NCI-H2227 (cell line): ENCODE data around the gene POFUT2.

ENCODE experiments used
- DNase-seq: peaks from one replicate; lab custom pipeline; 2025; ENCODE audit not compliant: unreplicated experiment; lab: John Stamatoyannopoulos, UW

Gene POFUT2

DNA sequence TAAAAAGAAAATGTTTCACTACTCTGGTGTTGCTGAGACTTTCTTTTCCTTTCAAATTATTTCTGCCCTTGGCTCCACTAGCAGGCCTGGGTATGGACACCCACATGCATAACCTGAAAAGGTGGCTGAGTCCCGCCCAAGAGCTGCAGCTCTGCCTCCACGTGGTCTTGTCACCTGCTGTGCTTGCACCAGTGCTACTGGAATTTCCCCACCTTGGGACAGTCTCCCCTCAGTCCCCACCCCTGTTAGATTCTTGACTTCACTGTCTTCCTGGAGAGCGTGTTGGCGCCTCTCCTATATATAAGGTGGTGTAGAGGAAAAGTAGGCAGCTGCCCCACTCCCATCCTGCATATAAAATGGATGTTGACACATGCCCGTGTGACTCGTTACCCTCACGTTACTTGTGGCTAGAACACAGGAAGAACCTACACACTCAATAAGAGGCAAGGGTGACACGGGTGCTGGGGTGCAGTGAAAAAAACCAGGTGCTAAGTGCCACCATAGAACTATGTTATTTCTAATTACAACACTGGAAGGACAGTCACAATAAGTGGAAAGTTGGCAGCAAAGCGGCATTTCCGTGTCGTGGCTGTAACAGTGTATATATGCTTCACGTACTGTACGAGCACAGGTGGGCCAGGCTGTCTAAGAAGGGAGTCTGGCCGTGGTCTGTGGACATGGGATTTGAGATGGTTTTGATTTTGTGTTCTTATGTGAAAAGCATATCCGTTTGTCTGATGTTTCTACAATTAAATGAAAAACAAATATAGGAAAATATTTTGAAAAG lies 61.0 kb downstream of the POFUT2 start:
- no peak for DNase-seq

DNA sequence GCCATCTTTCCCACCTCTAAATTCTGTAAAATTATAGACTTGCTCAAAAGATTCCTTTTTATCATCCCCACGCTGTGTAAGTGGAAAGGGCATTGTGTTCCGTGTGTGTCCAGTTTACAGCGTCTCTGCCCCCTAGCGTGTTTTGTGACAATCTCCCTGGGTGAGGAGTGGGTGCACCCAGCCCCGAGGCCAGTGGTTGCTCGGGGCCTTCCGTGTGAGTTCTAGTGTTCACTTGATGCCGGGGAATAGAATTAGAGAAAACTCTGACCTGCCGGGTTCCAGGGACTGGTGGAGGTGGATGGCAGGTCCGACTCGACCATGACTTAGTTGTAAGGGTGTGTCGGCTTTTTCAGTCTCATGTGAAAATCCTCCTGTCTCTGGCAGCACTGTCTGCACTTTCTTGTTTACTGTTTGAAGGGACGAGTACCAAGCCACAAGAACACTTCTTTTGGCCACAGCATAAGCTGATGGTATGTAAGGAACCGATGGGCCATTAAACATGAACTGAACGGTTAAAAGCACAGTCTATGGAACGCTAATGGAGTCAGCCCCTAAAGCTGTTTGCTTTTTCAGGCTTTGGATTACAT lies 61.9 kb downstream of the POFUT2 start:
- no peak for DNase-seq

DNA sequence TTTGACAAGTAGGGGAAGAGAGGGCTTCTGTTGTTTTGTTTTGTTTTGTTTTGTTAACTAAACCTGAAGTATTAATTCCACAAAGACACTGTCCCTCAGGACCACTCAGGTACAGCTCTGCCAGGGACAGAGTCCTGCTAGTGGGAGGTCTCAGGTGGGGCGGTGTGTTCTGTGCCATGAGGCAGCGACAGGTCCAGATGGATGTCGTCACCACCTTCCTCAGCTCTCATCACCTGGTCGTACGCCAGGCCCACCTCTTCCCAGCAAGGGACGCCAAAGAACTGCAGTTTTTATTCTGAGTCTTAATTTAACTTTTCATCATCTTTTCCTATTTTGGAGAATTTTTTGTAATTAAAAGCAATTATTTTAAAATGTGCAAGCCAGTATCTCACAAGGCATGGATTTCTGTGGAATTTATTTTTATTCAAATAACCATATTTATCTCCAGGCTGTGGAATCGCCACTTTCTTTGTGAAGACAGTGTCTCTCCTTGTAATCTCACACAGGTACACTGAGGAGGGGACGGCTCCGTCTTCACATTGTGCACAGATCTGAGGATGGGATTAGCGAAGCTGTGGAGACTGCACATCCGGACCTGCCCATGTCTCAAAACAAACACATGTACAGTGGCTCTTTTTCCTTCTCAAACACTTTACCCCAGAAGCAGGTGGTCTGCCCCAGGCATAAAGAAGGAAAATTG lies 62.5 kb downstream of the POFUT2 start:
- DNase-seq, result no peak

DNA sequence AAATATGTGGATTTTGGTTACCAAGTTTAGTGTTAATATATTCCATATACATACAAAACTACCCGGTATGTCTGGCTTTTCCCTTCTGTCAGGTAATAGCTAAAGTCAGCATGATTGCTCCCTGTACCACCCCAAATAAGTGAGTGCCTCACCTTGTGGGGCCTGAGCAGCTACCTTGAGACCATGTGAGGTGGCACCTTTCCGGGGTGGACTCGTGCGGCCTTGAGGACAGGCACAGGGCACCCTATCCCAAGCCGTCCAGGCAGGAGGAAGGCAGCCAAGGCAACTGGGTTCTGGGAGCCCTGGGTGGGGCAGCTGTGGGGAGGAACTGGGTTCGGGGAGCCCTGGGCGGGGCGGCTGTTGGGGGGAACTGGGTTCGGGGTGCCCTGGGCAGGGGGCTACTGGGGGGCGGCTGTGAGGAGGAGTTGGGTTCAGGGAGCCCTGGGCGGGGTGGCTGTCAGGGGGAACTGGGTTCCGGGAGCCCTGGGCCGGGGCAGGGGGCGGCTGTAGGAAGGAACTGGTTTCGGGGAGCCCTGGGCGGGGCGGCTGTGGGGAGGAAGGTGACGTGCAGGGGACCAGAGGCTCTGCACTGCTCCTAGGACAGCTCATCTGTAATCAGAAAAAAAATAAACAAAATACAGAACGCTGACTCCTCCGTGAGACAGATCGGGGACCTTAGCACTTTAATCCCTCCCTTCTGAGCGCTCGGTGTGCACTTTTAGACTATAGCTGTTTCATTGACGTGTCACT lies 63.3 kb downstream of the POFUT2 start:
- DNase-seq, result no peak

DNA sequence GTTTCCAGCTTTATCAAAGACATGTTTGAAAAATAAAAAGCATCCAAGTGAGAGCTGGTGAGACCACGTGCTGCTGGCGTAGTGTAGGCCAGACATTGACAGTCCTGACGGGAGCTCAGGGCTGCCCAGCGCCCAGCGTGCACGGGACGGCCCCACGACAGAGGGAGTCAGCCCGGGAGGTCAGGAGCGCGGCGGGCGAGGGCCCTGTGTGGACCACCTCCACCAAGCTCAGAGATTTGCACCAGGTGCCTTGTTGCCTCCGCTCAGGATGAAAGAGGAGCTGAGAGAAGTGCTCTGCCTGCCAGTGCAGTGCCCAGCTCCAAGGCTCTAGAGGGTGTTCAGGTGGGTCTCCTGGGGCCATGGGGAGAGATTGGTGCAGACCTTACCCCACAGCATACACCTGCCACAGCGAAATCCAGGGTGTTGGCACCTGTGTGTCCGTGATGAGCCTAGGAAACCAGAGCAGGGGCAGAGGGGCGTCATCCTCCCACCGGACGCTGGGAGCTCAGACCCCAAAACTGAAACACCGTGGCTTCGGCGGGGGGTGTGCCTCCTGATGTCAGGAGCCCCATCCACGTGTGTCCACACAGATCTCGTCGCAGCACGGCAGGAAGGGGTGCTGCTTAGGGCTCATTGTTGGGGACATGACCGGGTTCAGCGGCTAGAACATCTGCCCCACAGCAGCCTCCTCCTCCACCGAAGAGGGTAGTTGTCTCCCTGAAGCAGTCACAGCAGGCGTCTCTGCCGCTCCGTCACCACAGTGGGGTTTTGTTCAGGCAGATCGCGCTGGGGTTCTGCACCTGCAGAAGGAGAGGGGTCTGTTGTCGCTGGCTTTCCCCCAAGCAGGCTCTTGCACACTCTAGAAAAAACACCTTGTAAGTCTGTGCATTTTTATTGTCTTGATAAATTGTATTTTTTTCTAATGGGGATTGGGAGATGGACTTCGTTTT lies 64.2 kb downstream of the POFUT2 start:
- no peak for DNase-seq

DNA sequence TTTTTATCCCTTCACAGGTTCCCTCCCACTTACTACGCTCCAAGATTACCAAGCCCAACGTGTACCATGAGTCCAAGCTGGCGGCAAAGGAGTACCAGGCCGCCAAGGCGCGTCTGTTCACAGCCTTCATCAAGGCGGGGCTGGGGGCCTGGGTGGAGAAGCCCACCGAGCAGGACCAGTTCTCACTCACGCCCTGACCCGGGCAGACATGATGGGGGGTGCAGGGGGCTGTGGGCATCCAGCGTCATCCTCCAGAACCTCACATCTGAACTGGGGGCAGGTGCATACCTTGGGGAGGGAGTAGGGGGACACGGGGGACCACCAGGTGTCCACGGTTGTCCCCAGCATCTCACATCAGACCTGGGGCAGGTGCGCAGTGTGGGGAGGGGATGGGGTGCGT lies 65.7 kb downstream of the POFUT2 start:
- no peak for DNase-seq

DNA sequence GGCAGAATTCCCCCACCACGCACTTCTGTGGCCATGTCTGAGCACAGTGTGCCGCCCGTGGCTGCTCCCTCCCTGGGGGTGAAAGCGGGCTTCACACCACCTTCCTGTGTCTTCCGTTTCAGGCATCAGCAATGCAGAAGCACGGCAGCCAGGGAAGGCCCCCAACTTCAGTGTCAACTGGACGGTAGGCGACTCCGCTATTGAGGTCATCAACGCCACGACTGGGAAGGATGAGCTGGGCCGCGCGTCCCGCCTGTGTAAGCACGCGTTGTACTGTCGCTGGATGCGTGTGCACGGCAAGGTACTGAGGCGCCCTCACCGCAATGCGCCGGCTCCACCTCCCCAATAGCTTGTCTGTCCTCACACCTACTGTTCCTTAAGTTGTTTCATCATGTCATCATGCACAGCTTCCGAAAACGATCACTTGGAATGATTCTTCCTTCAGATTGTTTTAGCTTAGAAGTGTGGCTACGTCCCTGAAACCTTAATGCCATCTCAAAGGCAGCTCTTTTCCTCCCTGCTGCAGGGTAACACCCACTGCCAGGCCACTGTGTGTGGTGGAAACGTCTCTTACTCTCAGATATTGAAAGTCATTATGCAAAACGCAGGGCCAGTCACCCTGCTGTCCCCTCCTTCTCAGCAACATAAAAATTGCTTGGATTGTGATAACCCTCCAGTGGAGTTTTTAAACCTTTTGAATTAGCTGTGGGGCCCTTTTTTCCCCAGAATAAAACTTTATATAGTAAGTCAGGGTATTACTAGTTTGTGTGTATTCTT lies 66.8 kb downstream of the POFUT2 start:
- no peak for DNase-seq

DNA sequence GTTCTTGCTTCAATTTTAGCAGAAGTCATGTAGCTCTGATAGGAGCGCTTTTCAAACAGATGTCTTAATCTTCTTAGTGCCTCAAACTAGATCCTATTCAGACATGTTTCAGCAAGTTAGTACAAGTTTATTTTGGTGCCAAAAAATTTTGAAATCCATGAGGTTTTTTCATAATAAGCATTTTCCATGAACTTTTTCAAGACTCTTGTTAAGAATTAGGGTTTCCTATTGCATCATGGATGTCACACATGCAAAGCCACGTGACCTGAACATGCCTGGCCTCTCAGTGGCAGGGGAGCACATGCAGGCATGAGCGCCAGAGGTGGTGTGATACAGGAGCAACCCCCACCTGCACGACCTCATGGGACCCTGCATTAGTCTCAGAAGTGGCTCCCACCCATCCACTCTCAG lies 67.6 kb downstream of the POFUT2 start:
- no peak for DNase-seq

DNA sequence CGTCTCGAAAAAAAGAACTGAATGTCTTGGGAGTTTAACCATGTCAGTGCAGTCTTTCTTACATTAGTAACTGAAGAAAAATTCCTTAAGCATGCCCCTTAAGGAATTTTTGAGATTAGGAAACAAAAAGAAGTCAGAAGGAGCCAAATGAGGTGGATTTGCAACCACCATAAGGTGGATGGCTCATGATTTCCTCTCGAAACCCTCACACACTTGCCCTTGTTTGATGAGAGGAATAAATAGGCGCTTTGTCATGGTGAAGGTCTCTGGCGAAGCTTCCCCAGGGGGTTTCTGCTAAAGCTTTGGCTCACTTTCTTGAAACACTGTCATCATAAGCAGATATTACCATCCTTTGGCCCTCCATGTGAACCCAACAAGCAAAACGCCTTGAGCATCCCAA lies 68.2 kb downstream of the POFUT2 start:
- DNase-seq, result no peak

DNA sequence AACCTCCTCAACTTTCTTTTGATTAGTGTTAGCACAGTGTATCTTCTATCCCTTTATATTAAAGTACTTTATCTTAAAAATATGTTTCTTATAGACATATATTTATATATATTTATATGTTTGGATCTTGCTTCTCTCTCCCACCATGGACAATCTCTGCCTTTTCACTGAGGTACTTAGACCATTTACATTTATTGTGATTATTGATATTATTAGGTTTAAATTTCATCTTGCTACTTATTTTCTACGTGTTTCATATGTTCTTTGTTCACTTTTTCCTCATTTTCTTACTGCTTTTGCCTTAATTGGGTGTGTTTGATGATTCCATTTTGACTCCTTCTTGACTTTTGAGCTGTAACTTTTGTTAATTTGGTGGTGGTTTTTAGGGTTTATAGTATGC lies 70.7 kb downstream of the POFUT2 start:
- DNase-seq, result no peak

DNA sequence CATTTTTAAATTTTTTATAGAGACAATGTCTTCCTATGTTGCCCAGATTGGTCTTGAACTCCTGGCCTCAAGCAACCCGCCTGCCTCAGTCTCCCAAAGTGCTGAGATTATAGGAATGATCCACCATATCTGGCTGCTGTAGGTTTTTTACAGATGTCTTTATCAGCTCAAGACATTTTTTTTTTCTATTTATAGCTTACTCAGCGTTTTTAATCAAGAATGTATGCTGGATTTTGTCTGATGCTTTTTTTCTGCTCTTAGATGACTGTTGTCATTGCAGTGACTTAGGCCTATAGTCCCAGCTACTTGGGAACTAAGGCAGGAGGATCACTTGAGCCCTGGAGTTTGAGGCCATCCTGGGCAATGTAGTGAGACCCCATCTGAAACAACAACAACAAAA lies 72.5 kb downstream of the POFUT2 start:
- no peak for DNase-seq
